HG03097 (cell line): ENCODE results near the gene SIK2.
"Not testable (repeated sequence)": the region's sequence is repeated elsewhere in the genome, so short reads cannot be mapped to it uniquely, and the experiment has no call there.

Experiments
- ATAC-seq: cut with Tn5 transposase; IDR thresholded peaks from one replicate; pipeline ENCODE4 v1.9.1; 2021; ENCODE audit not compliant: unreplicated experiment, low FRiP score

Gene SIK2

DNA sequence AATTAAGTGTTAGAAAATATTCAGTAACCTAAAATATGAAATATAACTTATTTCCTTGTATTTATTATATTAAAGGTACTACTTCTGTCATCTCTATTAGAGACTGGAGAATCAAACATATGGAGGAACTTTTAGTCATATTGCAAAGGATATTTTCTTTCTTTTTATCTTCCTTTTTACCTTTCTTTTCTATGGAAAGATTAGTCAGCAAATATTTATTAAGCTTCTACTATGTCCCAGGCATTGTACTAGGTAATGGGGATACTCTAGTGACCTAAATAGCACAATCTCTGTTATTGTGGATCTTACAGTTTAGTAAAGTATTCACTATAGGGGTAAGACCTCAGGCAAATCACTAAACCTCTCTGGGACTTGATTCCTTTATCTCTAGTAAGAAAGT, 18.3 kb downstream of the SIK2 start:
- ATAC-seq, result no peak

DNA sequence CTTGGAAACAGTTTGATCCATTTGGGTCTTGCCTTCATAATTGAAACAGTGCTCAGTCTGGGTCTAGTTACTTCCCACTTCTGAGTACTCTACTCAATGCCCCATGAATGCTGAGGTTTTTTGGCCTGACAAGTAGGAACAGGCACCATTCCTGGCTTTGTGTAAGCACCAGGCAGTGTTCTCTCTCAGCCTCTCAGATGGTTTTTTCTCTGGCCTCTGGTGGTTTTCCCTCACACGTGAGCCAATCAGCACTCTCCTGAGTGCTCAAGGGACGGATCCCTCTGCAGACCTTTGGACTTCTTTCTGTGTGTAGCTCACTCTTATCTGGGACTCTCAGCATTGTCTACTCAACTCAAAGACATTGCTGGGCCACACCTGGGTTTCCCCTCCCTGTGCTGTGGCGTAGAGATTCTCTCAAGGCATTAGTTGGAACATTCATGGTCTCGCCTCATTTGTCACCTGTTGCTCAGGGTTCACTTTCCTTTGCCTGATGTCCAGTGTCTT, 21.3 kb downstream of the SIK2 start:
- no peak for ATAC-seq

DNA sequence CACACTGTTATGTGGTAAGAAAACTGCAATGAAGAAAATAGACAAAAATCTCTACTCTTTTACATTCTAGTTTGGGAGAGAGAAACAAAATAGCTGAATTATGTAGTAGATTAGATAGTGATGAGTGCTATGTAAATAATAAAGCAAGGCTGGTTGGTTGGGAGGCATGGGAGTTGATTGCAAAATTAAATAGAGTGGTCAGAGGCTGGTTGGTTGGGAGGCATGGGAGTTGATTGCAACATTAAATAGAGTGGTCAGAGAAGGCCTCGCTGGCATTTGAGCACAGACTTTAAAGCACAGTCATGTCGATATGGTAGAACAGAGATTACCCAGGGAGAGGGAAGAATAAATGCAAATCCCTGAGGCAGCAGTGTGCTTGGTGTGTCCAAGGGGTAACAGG, 22.4 kb downstream of the SIK2 start:
- no peak for ATAC-seq

DNA sequence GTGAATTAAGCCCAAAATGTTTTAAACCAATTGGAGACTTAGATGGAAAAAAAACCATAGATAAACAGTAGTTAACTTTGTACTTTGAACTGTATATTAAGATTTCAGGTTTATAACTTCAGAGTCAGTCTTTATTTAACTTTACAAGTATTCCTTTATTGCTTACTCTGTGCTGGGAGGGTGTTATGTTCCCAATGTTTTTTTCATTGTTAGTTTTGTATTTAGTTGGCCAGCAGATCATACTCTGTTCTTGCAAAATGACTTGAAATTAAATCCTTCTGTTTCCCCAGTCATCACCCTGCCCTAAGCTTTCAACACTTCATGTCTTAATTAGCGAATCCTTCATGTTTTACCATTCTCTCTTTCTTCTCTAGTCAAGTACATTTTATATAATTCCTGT, 25.3 kb downstream of the SIK2 start:
- ATAC-seq, result no peak

- no peak for ATAC-seq
Measured at GRCh38 chr11:111629499-111629898, 27.2 kb downstream of the SIK2 start.

- ATAC-seq, result no peak
Measured at GRCh38 chr11:111631024-111631665, 28.9 kb downstream of the SIK2 start.

DNA sequence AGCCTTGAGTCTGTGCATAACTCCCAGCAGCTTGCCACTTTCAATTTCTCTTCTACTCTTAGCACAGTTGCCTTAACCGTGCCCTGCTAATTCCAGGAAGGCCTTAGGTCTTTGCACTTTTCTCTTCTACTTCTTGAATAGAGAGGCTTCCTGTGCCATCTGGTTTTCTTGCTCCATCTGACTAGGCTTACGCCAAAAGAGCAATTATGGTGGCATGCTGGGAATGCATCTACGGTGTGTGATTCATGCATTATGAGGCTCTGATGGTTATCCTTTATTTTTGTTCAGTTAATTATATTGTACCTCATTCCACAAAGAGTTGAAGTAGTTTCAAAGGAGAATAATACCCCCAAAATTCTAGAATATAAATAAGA, 29.4 kb downstream of the SIK2 start:
- no peak for ATAC-seq

GRCh38 chr11:111632516-111633220, 30.4 kb downstream of the SIK2 start:
- ATAC-seq, result no peak

GRCh38 chr11:111633248-111633647, 31.0 kb downstream of the SIK2 start:
- ATAC-seq, result no peak

- no peak for ATAC-seq
Measured at GRCh38 chr11:111633756-111634362, 31.6 kb downstream of the SIK2 start.

DNA sequence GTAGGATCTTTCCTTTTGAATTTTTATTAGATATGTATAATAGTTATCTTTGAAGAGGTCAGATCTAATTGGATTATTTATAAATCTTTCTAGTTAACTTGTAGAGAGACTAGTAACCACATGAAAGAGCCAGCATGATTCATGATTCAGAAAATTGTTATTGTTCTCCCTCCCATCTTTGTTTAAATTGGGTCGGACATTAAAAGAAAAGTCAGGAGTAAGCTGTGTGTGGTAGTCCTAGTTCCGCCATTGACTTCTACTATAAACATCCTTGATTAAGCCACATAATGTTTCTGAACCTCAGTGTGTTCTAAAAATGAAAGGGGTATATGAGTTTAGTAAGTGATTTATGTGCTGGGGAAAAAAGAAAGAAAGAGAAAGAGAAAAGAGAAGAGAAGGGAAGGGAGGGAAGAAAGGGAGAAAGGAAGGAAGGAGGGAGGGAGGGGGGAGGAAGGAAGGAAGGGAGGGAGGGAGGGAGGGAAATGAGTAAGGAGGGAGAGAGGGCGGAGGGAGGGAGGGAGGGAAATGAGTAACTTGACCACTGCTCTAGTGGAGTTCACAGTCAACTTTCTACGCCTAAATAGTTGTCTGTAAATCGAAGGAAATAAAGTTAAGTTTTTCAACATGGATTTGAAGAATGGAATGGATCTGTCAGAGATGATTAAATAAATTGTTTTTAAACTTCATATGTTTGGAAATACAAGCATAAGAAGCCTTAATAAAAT, 32.9 kb downstream of the SIK2 start:
- ATAC-seq, result no peak

- ATAC-seq, result no peak
Measured at GRCh38 chr11:111635706-111636045, 33.4 kb downstream of the SIK2 start.

DNA sequence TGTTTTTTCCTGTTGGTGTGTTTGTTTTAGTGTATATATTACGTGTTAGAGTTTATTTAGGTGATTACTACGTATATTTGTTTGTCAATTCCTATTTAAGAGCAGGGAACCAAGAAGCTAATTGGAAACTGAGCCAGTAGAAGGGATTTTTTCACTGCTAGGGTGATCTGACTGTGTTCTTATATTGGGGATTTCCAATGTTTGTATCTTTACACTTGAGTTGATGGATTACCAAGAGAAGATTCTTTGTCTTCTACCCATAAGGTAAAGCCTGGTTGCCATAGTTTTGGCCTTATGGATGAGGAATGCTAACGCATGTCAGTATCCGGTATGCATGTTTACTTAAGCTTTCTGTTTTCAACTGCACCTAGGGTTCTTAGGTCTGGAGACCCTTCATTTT, 35.6 kb downstream of the SIK2 start:
- ATAC-seq, result no peak

- no peak for ATAC-seq
Measured at GRCh38 chr11:111639226-111639925, 37.1 kb downstream of the SIK2 start.

DNA sequence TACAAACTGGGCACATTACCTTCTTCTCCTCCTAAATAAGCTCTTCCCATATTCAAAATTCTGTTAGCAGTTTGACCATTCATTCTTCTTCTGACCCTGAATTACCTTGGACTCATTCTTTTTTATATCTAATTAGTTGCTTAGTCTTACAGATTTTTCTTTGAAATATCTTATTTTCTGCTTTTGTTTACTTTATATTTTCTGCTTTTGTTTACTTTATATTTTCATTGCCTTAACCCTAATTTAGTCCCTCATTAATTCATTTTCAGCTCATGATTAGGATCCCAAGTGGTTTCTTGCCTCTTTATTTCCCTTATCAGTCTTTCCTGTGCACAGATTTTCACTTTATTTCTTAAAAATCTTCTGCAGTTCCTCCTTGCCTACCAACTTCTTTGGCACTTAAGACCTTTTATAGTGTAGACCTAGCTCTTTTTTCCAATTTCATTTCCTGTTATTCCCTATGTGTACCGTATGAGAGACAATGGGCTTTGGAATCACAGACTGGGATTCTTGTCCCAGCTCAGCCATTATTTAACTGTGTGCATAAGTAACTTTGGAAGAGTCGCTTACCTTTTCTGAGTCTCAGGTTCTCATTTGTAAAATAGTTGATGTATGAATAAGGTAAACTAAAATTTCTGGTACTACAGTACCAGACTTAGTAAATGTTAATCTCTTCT, 39.2 kb downstream of the SIK2 start:
- no peak for ATAC-seq

GRCh38 chr11:111642542-111642941, 40.3 kb downstream of the SIK2 start:
- no peak for ATAC-seq

GRCh38 chr11:111644922-111645321, 42.7 kb downstream of the SIK2 start:
- ATAC-seq, result no peak

DNA sequence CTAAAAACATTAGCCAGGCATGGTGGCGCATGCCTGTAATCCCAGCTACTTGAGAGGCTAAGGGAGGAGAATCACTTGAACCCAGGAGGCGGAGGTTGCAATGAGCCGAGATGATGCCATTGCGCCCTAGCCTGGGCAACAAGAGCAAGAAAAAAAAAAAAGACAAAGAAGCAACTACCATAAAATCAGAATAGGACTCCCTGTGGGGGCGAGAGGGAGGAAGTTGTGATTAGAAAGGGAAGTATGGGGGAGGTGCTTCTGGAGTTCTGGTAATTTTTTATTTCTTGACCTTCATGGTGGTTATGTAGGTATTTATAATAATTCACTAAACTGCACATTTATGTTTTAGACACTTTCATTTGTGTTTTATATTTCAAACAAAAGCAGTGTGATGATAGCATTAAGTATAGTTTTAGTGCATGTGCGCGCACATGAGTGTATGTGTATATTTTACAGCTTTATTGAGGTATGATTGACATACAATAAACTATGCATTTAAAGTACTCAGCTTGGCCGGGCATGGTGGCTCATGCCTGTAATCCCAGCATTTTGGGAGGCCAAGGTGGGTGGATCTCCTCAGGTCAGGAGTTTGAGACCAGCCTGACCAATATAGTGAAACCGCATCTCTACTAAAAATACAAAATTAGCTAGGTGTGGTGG, 43.5 kb downstream of the SIK2 start:
- no peak for ATAC-seq

DNA sequence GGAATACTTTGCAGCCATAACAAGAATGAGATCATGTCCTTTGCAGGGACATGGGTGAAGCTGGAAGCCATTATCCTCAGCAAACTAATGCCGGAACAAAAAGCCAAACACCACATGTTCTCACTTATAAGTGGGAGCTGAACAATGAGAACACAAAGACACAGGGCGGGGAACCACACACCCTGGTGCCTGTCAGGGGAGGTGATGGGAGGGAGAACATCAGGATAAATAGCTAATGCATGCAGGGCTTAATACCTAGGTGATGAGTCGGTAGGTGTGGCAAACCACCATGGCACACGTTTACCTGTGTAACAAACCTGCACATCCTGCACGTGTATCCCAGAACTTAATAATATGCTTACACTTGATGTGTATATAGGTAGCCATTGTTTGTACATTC, 49.1 kb downstream of the SIK2 start:
- not testable (repeated sequence) for ATAC-seq

DNA sequence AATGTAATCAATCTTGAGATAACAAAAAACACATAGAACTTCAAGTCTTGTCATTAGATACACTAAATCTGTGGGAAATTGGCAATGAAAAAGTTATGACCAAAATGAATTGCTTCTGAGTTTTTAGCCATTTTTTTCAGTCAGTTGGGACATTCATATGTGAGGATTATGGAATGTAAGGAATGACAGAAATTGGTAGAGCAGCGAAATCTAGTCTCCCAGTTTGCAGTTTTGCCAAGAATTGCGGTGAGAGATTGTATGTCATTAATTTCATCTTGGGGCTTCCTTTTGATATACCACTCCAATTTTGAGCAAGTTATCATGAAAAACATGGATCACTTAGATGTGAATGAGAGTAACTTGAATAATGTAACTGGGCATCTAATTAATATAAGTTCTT, 49.9 kb downstream of the SIK2 start:
- no peak for ATAC-seq
